ENCODE measurements around the gene DNMT1. TPM values are rescaled to one million over a fixed set of nuclear protein-coding genes. Genes with fewer than 3 reads are reported as not detected.

DNMT1 gene
- total and polyA plus RNA-seq, 4 experiments from 2014 or later, result 53.5 to 250 (median 187) TPM

DNA sequence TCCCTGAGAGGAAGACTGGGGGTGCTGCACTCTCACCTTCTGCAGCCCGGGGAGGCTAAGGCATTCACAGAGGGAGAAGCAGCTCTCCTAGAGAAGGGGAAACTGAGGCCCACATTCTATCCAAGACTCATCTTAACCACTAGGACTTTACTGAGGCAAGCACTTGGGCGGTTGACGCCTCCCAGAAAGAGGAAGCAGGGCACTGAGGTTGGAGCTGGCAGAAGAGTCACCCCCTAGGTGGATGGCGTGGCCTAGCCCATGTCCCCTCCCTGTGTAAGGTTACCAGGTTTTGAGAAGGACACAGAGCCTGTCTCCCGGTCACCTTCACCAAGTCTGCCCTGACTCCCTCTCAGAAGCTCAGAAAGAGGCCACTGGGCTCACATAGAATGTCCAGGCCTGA, 33.6 kb upstream of the DNMT1 start:
- H3K36me3 ChIP-seq (ENCODE audit: insufficient read depth, low read length), result peaks cover 2% of the 10 kb centered on the region
- peaks cover 5 to 13% of the 10 kb centered on the region in 2 donors for H3K36me3 Mint-ChIP-seq
- H3K27ac ChIP-seq (ENCODE audit: low read depth, low read length), result no peak overlapping the region
- peak overlapping the region in 1 of 8 donors; percentile 6 for H3K4me3 Mint-ChIP-seq
- no peaks in the 10 kb centered on the region for H3K27me3 Mint-ChIP-seq
- H3K4me1 Mint-ChIP-seq, result peaks cover 11 to 40% (median 26%) of the 10 kb centered on the region in 4 donors
- H3K27ac Mint-ChIP-seq, result peak overlapping the region in 5 of 7 donors; percentile 22 to 94 (median 57)
- intact Hi-C loops (cut with micrococcal nuclease), result no loop called here
- no peaks in the 10 kb centered on the region for H3K27me3 ChIP-seq (ENCODE audit: insufficient read depth, low read length)
- ChIA-PET CTCF (ENCODE audit: partially characterized antibody) (interaction anchor here (0.8 to 8.8 kb wide), 6 partner anchors 8 to 305 kb away, joined by 3 to 132 read pairs (median 4); partner anchors contain the start of gene MRPL4), POLR2A (ENCODE audit: partially characterized antibody) (interaction anchor here (1.4 to 5.8 kb wide), 2 partner anchors 8 to 22 kb away, joined by 3 to 67 read pairs; partner anchors contain the start of gene MRPL4)
- H3K9me3 ChIP-seq (ENCODE audit: control insufficient read depth in 1 of 2, low read length in 2 of 2), result no peaks in the 10 kb centered on the region
- H3K4me1 ChIP-seq (ENCODE audit: insufficient read depth, low read length), result peaks cover 20% of the 10 kb centered on the region
- H3K4me3 ChIP-seq (ENCODE audit: low read length in 2 of 2), result no peak overlapping the region
- H3K9me3 Mint-ChIP-seq, result no peaks in the 10 kb centered on the region
- DNase-seq, result no peak

DNA sequence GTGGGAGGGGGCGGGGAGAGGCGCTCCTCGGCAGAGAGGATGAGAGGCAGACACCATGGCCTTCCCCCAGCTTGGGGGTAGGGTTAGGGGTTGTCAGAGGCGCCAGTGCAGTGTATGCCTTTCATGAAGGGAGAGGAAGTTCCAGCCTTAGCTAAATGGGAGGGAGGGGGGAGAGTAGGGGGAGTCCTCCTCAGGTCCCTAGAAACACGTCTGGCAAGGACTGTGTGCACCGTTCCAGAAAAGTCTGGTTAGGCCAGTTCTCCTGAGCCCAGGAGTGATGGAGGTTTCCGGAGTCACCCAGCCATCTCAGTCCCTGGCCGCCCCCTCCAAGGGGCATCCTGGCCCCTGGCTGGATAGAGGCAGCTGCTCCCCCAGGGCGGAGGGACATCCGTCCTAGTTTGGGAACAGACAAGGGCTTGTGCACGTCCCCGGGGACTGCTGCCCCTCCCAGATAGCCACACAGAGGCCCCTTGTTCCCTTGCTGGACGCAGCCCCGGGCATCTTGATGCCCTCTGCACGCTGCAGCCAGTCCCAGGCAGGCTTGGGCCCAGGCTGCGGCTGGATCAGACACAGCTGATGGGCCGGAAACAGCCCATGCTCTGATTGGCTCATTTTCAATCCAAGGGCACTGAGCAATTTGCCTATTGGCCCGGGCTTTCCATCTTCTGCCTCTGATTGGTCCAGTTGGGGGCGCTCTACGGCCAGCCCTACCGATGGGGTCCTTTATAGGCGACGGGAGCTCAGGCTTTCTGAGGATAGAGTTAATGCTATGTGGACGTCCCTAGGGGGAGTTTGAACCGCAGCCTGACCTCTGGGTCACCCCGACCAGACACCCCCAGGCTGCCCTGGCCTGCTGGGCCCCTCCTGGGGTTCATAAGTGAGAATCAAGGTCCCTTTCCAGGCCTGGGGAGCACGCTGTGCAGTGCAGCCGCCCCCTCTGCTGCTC, 32.5 kb upstream of the DNMT1 start:
- DNase-seq, result no peak
- Mint-ChIP-seq H3K9me3 (no peaks in the 10 kb centered on the region), H3K27ac (peak overlapping the region in 2 of 7 donors; percentile 18 to 42), H3K36me3 (peaks cover 8 to 16% of the 10 kb centered on the region in 2 donors), H3K4me3 (no peak overlapping the region), H3K4me1 (peaks cover 11 to 37% (median 26%) of the 10 kb centered on the region in 4 donors), H3K27me3 (no peaks in the 10 kb centered on the region)
- intact Hi-C loops (cut with micrococcal nuclease), result no loop called here
- ChIA-PET POLR2A (ENCODE audit: partially characterized antibody) (interaction anchor here (1.3 to 5.8 kb wide), 3 partner anchors 9 to 23 kb away, joined by 3 to 67 read pairs (median 5); partner anchors contain the start of gene MRPL4), CTCF (ENCODE audit: partially characterized antibody) (interaction anchor here (1.0 to 8.8 kb wide), 4 partner anchors 23 to 161 kb away, joined by 3 to 132 read pairs (median 4); partner anchors contain the start of gene MRPL4)
- Histone ChIP-seq H3K27me3 (ENCODE audit: insufficient read depth, low read length) (no peaks in the 10 kb centered on the region), H3K36me3 (ENCODE audit: insufficient read depth, low read length) (peaks cover 3% of the 10 kb centered on the region), H3K4me3 (ENCODE audit: low read length in 2 of 2) (no peak overlapping the region), H3K27ac (ENCODE audit: low read depth, low read length) (no peak overlapping the region), H3K9me3 (ENCODE audit: control insufficient read depth in 1 of 2, low read length in 2 of 2) (no peaks in the 10 kb centered on the region), H3K4me1 (ENCODE audit: insufficient read depth, low read length) (peaks cover 20% of the 10 kb centered on the region)

DNA sequence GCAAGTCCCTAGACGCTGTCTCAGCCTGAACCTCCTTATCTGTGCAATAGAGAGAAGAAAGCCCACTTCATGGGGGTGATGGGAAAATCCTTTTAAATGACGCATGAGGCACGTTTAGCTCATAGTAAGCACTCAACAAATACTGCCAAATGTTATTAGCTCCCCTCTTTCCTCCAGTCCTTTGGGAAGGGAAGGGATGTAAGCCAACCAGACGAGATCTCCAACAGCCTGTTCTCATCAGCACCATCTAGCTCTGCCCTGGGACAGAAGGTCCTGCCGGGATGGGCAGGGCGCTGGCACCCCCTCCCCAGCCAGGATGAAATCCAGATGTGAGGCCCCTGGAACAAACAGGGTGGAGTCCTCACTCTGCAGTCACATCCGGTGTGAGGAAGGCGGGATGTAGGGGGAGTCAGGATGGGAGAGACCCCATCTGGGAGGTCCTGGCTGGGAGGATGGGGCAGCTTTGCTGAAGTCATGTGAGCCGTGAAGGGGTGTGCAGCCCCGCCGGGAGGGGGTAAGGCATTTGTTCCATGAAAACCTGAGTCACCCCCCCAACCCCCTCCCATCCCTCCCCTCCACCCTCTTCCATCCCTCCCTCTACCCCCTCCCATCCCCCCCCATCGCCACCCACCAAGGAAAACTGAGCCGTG, 31.7 kb upstream of the DNMT1 start:
- CTCF ChIA-PET (ENCODE audit: partially characterized antibody), result interaction anchor here (1.0 to 8.8 kb wide), 2 partner anchors 24 to 28 kb away, joined by 3 to 132 read pairs; partner anchors contain the start of gene MRPL4
- H3K4me3 Mint-ChIP-seq, result peak overlapping the region in 1 of 8 donors; percentile 52
- H3K36me3 Mint-ChIP-seq, result peaks cover 8 to 19% of the 10 kb centered on the region in 2 donors
- H3K27ac ChIP-seq (ENCODE audit: low read depth, low read length), result no peak overlapping the region
- H3K4me1 Mint-ChIP-seq, result peaks cover 10 to 30% (median 22%) of the 10 kb centered on the region in 4 donors
- no peaks in the 10 kb centered on the region for H3K9me3 ChIP-seq (ENCODE audit: control insufficient read depth in 1 of 2, low read length in 2 of 2)
- peaks cover 20% of the 10 kb centered on the region for H3K4me1 ChIP-seq (ENCODE audit: insufficient read depth, low read length)
- DNase-seq, result no peak
- H3K27me3 Mint-ChIP-seq, result no peaks in the 10 kb centered on the region
- peak overlapping the region in 4 of 7 donors; percentile 17 to 79 (median 52) for H3K27ac Mint-ChIP-seq
- no peaks in the 10 kb centered on the region for H3K9me3 Mint-ChIP-seq
- intact Hi-C loops (cut with micrococcal nuclease), result no loop called here
- POLR2A ChIA-PET (ENCODE audit: partially characterized antibody), result interaction anchor here (1.3 to 5.8 kb wide), 2 partner anchors 10 to 24 kb away, joined by 5 to 67 read pairs; partner anchors contain the start of gene MRPL4
- H3K36me3 ChIP-seq (ENCODE audit: insufficient read depth, low read length), result peaks cover 3% of the 10 kb centered on the region
- H3K27me3 ChIP-seq (ENCODE audit: insufficient read depth, low read length), result no peaks in the 10 kb centered on the region
- H3K4me3 ChIP-seq (ENCODE audit: low read length in 2 of 2), result no peak overlapping the region

DNA sequence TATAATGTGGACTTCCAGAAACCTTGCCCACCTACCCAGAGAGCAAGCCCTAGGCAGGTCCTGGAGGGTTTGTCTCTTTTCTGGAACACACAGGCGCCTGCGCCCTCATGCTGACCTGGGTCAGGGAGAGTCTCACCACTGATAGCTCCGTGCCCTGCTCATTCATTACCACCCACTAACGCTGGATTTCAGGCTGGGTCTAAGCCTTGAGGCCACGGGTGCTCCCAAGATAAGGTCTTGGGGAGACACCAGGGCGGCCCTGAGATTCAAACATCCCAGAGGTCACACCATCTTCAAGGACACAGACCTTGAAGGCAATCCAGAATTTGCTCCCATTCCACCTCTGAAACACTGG, 31.2 kb upstream of the DNMT1 start:
- peaks cover 10 to 30% (median 20%) of the 10 kb centered on the region in 4 donors for H3K4me1 Mint-ChIP-seq
- Histone ChIP-seq H3K27me3 (ENCODE audit: insufficient read depth, low read length) (no peaks in the 10 kb centered on the region), H3K4me3 (ENCODE audit: low read length in 2 of 2) (no peak overlapping the region), H3K9me3 (ENCODE audit: control insufficient read depth in 1 of 2, low read length in 2 of 2) (no peaks in the 10 kb centered on the region), H3K4me1 (ENCODE audit: insufficient read depth, low read length) (peaks cover 20% of the 10 kb centered on the region), H3K36me3 (ENCODE audit: insufficient read depth, low read length) (peaks cover 3% of the 10 kb centered on the region), H3K27ac (ENCODE audit: low read depth, low read length) (no peak overlapping the region)
- H3K36me3 Mint-ChIP-seq, result peaks cover 8 to 19% of the 10 kb centered on the region in 2 donors
- ChIA-PET CTCF (ENCODE audit: partially characterized antibody) (interaction anchor here (0.8 to 8.8 kb wide), 3 partner anchors 24 to 187 kb away, joined by 3 to 132 read pairs (median 3); partner anchors contain the start of gene MRPL4), POLR2A (ENCODE audit: partially characterized antibody) (interaction anchor here (1.3 to 5.8 kb wide), 2 partner anchors 10 to 24 kb away, joined by 5 to 67 read pairs; partner anchors contain the start of gene MRPL4)
- H3K4me3 Mint-ChIP-seq, result no peak overlapping the region
- no peak for DNase-seq
- intact Hi-C loops (cut with micrococcal nuclease), result no loop called here
- peak overlapping the region in 4 of 7 donors; percentile 17 to 77 (median 42) for H3K27ac Mint-ChIP-seq
- H3K9me3 Mint-ChIP-seq, result no peaks in the 10 kb centered on the region
- no peaks in the 10 kb centered on the region for H3K27me3 Mint-ChIP-seq

DNA sequence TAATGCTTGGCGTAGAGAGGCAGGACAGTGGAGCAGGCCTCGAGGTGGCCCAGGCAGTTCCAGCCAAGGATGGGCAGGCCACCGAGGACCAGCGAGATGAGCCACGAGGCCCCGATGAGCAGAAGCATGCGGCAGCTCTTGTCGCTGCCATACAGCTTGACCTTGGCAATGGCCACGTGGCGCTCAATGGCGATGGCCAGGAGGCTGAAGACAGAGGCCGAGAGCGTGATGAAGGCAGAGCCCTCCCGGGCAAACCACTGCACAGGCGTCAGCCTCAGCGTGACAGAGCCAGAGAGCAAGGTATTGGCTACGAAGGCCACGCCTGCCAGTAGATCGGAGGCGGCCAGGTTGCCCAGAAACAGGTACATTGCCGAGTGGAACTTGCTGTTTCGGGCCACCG, 29.6 kb upstream of the DNMT1 start:
- no peaks in the 10 kb centered on the region for H3K27me3 Mint-ChIP-seq
- CTCF ChIA-PET (ENCODE audit: partially characterized antibody), result no interaction called here
- H3K9me3 Mint-ChIP-seq, result no peaks in the 10 kb centered on the region
- H3K27me3 ChIP-seq (ENCODE audit: insufficient read depth, low read length), result no peaks in the 10 kb centered on the region
- POLR2A ChIA-PET (ENCODE audit: partially characterized antibody), result interaction anchor here (1.1 kb wide), 1 partner anchor 12 kb away, joined by 3 read pairs; no protein-coding TSS in a partner anchor
- H3K27ac Mint-ChIP-seq, result peak overlapping the region in 1 of 7 donors; percentile 75
- no peak for DNase-seq
- no peak overlapping the region for H3K27ac ChIP-seq (ENCODE audit: low read depth, low read length)
- no peak overlapping the region for H3K4me3 Mint-ChIP-seq
- peaks cover 7 to 35% (median 15%) of the 10 kb centered on the region in 4 donors for H3K4me1 Mint-ChIP-seq
- H3K9me3 ChIP-seq (ENCODE audit: control insufficient read depth in 1 of 2, low read length in 2 of 2), result no peaks in the 10 kb centered on the region
- H3K36me3 ChIP-seq (ENCODE audit: insufficient read depth, low read length), result peaks cover 3% of the 10 kb centered on the region
- H3K4me1 ChIP-seq (ENCODE audit: insufficient read depth, low read length), result peaks cover 22% of the 10 kb centered on the region
- no peak overlapping the region for H3K4me3 ChIP-seq (ENCODE audit: low read length in 2 of 2)
- intact Hi-C loops (cut with micrococcal nuclease), result no loop called here
- peaks cover 8 to 15% of the 10 kb centered on the region in 2 donors for H3K36me3 Mint-ChIP-seq

DNA sequence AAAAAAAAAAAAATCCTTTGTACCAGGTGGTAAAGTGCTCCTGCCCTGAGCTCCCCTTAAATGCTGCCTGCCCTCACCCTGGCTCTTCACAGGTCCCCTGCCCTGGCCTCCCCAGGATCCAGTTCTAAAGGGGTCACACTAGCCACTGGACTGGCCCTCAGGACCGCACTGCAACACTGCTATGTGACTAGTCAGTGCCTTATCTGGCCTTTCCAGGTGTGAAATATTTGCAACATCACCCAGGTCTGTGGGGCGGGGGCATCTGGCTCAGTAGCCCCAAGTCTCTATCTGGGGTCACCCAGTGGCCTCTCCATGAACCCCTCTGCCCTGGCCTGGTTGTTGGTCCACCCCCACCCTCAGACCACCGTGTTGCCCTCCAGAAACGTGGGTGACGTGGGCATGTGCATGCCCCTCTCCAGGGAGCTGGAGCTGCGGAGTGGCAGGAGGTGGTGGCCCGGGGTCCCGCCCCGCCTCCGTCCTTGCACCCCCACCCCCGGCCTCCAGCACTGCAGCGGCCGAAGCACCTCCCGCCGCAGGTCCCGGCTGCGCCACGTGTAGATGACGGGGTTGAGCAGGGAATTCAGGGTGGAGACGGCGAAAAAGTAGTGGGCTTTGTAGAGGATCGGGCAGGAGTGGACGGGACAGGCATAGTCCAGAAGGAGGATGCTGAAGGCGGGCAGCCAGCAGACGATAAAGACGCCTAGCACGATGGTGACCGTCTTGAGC, 28.9 kb upstream of the DNMT1 start:
- H3K4me3 ChIP-seq (ENCODE audit: low read length in 2 of 2), result no peak overlapping the region
- no peak for DNase-seq
- peaks cover 3% of the 10 kb centered on the region for H3K36me3 ChIP-seq (ENCODE audit: insufficient read depth, low read length)
- peaks cover 8 to 15% of the 10 kb centered on the region in 2 donors for H3K36me3 Mint-ChIP-seq
- peaks cover 7 to 28% (median 11%) of the 10 kb centered on the region in 4 donors for H3K4me1 Mint-ChIP-seq
- H3K9me3 ChIP-seq (ENCODE audit: control insufficient read depth in 1 of 2, low read length in 2 of 2), result no peaks in the 10 kb centered on the region
- POLR2A ChIA-PET (ENCODE audit: partially characterized antibody), result interaction anchor here (1.1 kb wide), 1 partner anchor 13 kb away, joined by 3 read pairs; no protein-coding TSS in a partner anchor
- H3K27me3 Mint-ChIP-seq, result no peaks in the 10 kb centered on the region
- H3K4me3 Mint-ChIP-seq, result no peak overlapping the region
- CTCF ChIA-PET (ENCODE audit: partially characterized antibody), result interaction anchor here (0.7 kb wide), 2 partner anchors 35 to 56 kb away, joined by 3 to 4 read pairs; no protein-coding TSS in a partner anchor
- intact Hi-C loops (cut with micrococcal nuclease), result no loop called here
- peaks cover 20% of the 10 kb centered on the region for H3K4me1 ChIP-seq (ENCODE audit: insufficient read depth, low read length)
- H3K27ac Mint-ChIP-seq, result peak overlapping the region in 1 of 7 donors; percentile 43
- H3K9me3 Mint-ChIP-seq, result no peaks in the 10 kb centered on the region
- H3K27ac ChIP-seq (ENCODE audit: low read depth, low read length), result no peak overlapping the region
- H3K27me3 ChIP-seq (ENCODE audit: insufficient read depth, low read length), result no peaks in the 10 kb centered on the region

Data from CD4-positive, alpha-beta memory T cell (primary cell).